Mesothelial cell of epicardium (in vitro differentiated cells): ENCODE results near the gene TNP2. TPM values are rescaled to one million over a fixed set of nuclear protein-coding genes. Genes with fewer than 3 reads are reported as not detected.

Source experiments
- DNase-seq, 2 experiments: peaks; one replicate each; pipeline ENCODE4 v3.0.0; 2021; ENCODE audit warnings: low spot score in 2 of 2; ENCODE audit not compliant: unreplicated experiment in 2 of 2
- H3K27ac Mint-ChIP-seq: 2 replicates; pipeline ENCODE4 v1.8.0; 2021; ENCODE audit warnings: mixed read lengths
- H3K27me3 Mint-ChIP-seq: 2 replicates; pipeline ENCODE4 v1.8.0; 2021; ENCODE audit warnings: low read depth, mixed read lengths
- H3K36me3 Mint-ChIP-seq: 2 replicates; pipeline ENCODE4 v1.8.0; 2021; ENCODE audit warnings: mixed read lengths
- H3K4me1 Mint-ChIP-seq: 2 replicates; pipeline ENCODE4 v1.8.0; 2021; ENCODE audit warnings: mixed read lengths
- H3K4me3 Mint-ChIP-seq: 2 replicates; pipeline ENCODE4 v1.8.0; 2021; ENCODE audit warnings: mild to moderate bottlenecking, moderate library complexity, mixed read lengths
- H3K9me3 Mint-ChIP-seq: 2 replicates; pipeline ENCODE4 v1.8.0; 2021; ENCODE audit warnings: mixed read lengths
- CTCF ChIP-seq: fragments of 200-600 bp; sonication (generic); IDR thresholded peaks from one replicate; pipeline ENCODE4 v1.5.0; 2021; ENCODE audit warnings: antibody characterized with exemption; ENCODE audit not compliant: unreplicated experiment
- total RNA-seq: library from RNA; stranded (reverse); gene quantifications from 3 replicates; pipeline ENCODE4 v1.2.1, GENCODE V29; 2021

Gene TNP2
- total RNA-seq, 1 donor from 2014 or later, result not detected

- DNase-seq, result no peak
- no peaks in the 10 kb centered on the region for H3K4me1 Mint-ChIP-seq
- no peaks in the 10 kb centered on the region for H3K27me3 Mint-ChIP-seq
These were observed 36.0 kb downstream of the TNP2 start for GRCh38 chr16:11232852-11233726.

GRCh38 chr16:11232302-11232851 lies 36.7 kb downstream of the TNP2 start:
- H3K4me3 Mint-ChIP-seq, result no peak overlapping the region
- H3K27ac Mint-ChIP-seq, result no peak overlapping the region
- no peak for DNase-seq
- H3K9me3 Mint-ChIP-seq, result no peaks in the 10 kb centered on the region
- no peaks in the 10 kb centered on the region for H3K27me3 Mint-ChIP-seq
- no peak for TF ChIP-seq CTCF
- no peaks in the 10 kb centered on the region for H3K36me3 Mint-ChIP-seq
- no peaks in the 10 kb centered on the region for H3K4me1 Mint-ChIP-seq

More at GRCh38 chr16:11232852-11233726, 36.0 kb downstream of the TNP2 start:
- H3K27ac Mint-ChIP-seq, result no peak overlapping the region
- no peaks in the 10 kb centered on the region for H3K36me3 Mint-ChIP-seq
- TF ChIP-seq CTCF, result no peak
- no peak overlapping the region for H3K4me3 Mint-ChIP-seq
- no peaks in the 10 kb centered on the region for H3K9me3 Mint-ChIP-seq

- no peaks in the 10 kb centered on the region for H3K9me3 Mint-ChIP-seq
- H3K4me3 Mint-ChIP-seq, result no peak overlapping the region
- no peak for DNase-seq
- no peak for TF ChIP-seq CTCF
- no peaks in the 10 kb centered on the region for H3K4me1 Mint-ChIP-seq
- no peaks in the 10 kb centered on the region for H3K36me3 Mint-ChIP-seq
- H3K27ac Mint-ChIP-seq, result no peak overlapping the region
- H3K27me3 Mint-ChIP-seq, result no peaks in the 10 kb centered on the region
These were observed 37.7 kb downstream of the TNP2 start for GRCh38 chr16:11231367-11231970.

- Mint-ChIP-seq H3K27ac (no peak overlapping the region), H3K27me3 (no peaks in the 10 kb centered on the region), H3K36me3 (no peaks in the 10 kb centered on the region), H3K9me3 (no peaks in the 10 kb centered on the region), H3K4me1 (no peaks in the 10 kb centered on the region), H3K4me3 (no peak overlapping the region)
- TF ChIP-seq CTCF, result no peak
- DNase-seq, result no peak
These were observed 39.2 kb downstream of the TNP2 start for GRCh38 chr16:11229906-11230305.

- TF ChIP-seq CTCF, result no peak
- Mint-ChIP-seq H3K27me3 (no peaks in the 10 kb centered on the region), H3K9me3 (no peaks in the 10 kb centered on the region), H3K36me3 (no peaks in the 10 kb centered on the region), H3K4me1 (no peaks in the 10 kb centered on the region), H3K27ac (no peak overlapping the region), H3K4me3 (no peak overlapping the region)
- no peak for DNase-seq
These were observed 39.7 kb downstream of the TNP2 start for GRCh38 chr16:11229432-11229831.
